GM13976 (cell line): Measurements from ENCODE around the gene SLC37A4.
"Not testable (repeated sequence)": the region's sequence is repeated elsewhere in the genome, so short reads cannot be mapped to it uniquely, and the experiment has no call there.

Experiments
- DNase-seq: peaks from one replicate; pipeline ENCODE4 v3.0.0; 2012; ENCODE audit warnings: low spot score
- CTCF ChIP-seq: IDR thresholded peaks from 2 replicates; pipeline ENCODE4 v1.5.1; 2012; ENCODE audit warnings: borderline replicate concordance, mild to moderate bottlenecking; ENCODE audit not compliant: insufficient read depth; ENCODE audit errors: extremely low read depth, missing control alignments, control extremely low read depth
- in situ Hi-C: fragments of 300-500 bp; cut with MboI; formaldehyde crosslinking; loops from one replicate; pipeline ENCODE4 v1.12.0; 2022; ENCODE audit warnings: low sequenced_read_pairs, mixed read lengths, inconsistent platforms; ENCODE audit not compliant: unreplicated experiment

The SLC37A4 gene

GRCh38 chr11:118996926-118997626 lies 33.6 kb downstream of the SLC37A4 start:
- in situ Hi-C loops: no loop called here
- TF ChIP-seq CTCF: peak; percentile 13
- DNase-seq: peak; percentile 71

GRCh38 chr11:118991486-118992038 lies 39.1 kb downstream of the SLC37A4 start:
- DNase-seq, in situ Hi-C loops: not testable (repeated sequence)

GRCh38 chr11:118988280-118988679 lies 42.4 kb downstream of the SLC37A4 start:
- in situ Hi-C loops: no loop called here

GRCh38 chr11:118984825-118985224 lies 45.9 kb downstream of the SLC37A4 start:
- in situ Hi-C loops: no loop called here
- DNase-seq: no peak
- no peak for TF ChIP-seq CTCF

More at GRCh38 chr11:118988280-118988679, 42.4 kb downstream of the SLC37A4 start:
- no peak for DNase-seq
- no peak for TF ChIP-seq CTCF

- in situ Hi-C loops: not testable (repeated sequence)
Observed at GRCh38 chr11:118984337-118984736, 46.3 kb downstream of the SLC37A4 start.

GRCh38 chr11:118980191-118980881 lies 50.3 kb downstream of the SLC37A4 start:
- TF ChIP-seq CTCF: no peak
- in situ Hi-C loops: no loop called here
- DNase-seq: no peak

More at GRCh38 chr11:118984337-118984736, 46.3 kb downstream of the SLC37A4 start:
- not testable (repeated sequence) for DNase-seq

- no peak for TF ChIP-seq CTCF
- no peak for DNase-seq
- in situ Hi-C loops: no loop called here
Observed at GRCh38 chr11:118979434-118979833, 51.2 kb downstream of the SLC37A4 start.
